Endothelial cell of umbilical vein (primary cell): ENCODE measurements around the gene SLC9A3. TPM values are rescaled to one million over a fixed set of nuclear protein-coding genes. Genes with fewer than 3 reads are reported as not detected.

Experiments used
- BruUV-seq: library from RNA; stranded (reverse); fragments of 400-500 nt; replicated peaks from 2 replicates; lab custom pipeline; 2021; lab: Mats Ljungman, UMichigan
- CTCF ChIA-PET: fragments of 300-600, 350-600 bp; sonication (Branson Sonifier 250); formaldehyde crosslinking; loops from one replicate; lab custom pipeline; 2021; ENCODE audit warnings: antibody characterized with exemption, inconsistent platforms; lab: Charles Lee
- POLR2A ChIA-PET: fragments of 300-600, 350-600 bp; sonication (Branson Sonifier 250); formaldehyde crosslinking; loops from one replicate; lab custom pipeline; 2021; ENCODE audit warnings: antibody characterized with exemption, inconsistent platforms; lab: Charles Lee
- DNase-seq: peaks from one replicate; pipeline ENCODE4 v3.0.0-alpha.2; 2011; ENCODE audit warnings: low read depth, low spot score
- FAIRE-seq: peaks from 2 replicates; lab custom pipeline; 2011; peaks lifted over from hg19 to GRCh38; lab: Jason Lieb, UNC
- H2AFZ ChIP-seq: 2 replicates; pipeline ENCODE4 v1.6.0; 2012; ENCODE audit warnings: low read depth, low read length, control low read depth, inconsistent platforms
- H3K27ac ChIP-seq: 2 replicates; pipeline ENCODE4 v1.5.1; 2011; ENCODE audit warnings: low read depth, mild to moderate bottlenecking, control low read depth, low read length, moderate library complexity; ENCODE audit not compliant: insufficient read depth
- H3K27me3 ChIP-seq, 2 experiments: 2 replicates each; pipeline versions ENCODE4 v1.6.0 to v1.6.1; 2011; ENCODE audit warnings: low read length in 2 of 2, mixed read lengths in 1 of 2; ENCODE audit not compliant: control insufficient read depth in 2 of 2, insufficient read depth in 2 of 2
- H3K36me3 ChIP-seq, 2 experiments: 2 replicates in 1 of 2; 3 replicates in 1 of 2; pipeline ENCODE4 v1.5.1; 2011; ENCODE audit warnings: low read length in 2 of 2, mild to moderate bottlenecking in 1 of 2, moderate library complexity in 1 of 2; ENCODE audit not compliant: control insufficient read depth in 2 of 2, insufficient read depth in 2 of 2; ENCODE audit errors: extremely low read depth in 1 of 2
- H3K4me1 ChIP-seq: 3 replicates; pipeline ENCODE4 v1.5.1; 2011; ENCODE audit warnings: mild to moderate bottlenecking, low read length; ENCODE audit not compliant: control insufficient read depth, insufficient read depth; ENCODE audit errors: extremely low read depth
- H3K4me2 ChIP-seq: 2 replicates; pipeline ENCODE4 v1.6.1; 2011; ENCODE audit warnings: low read length, control low read depth, mixed read lengths; ENCODE audit not compliant: insufficient read depth
- H3K4me3 ChIP-seq, 3 experiments: fragments of 200-600 bp in 1 of 3; sonication (generic), shearing (Covaris generic) in 1 of 3; replicated peaks in 1 of 3; 2 replicates each; pipeline ENCODE4 v1.5.1; 2011 to 2016; ENCODE audit warnings: control low read depth in 3 of 3, low read length in 3 of 3, mild to moderate bottlenecking in 2 of 3, inconsistent platforms in 1 of 3, low read depth in 1 of 3, moderate library complexity in 1 of 3; ENCODE audit not compliant: insufficient read depth in 1 of 3
- H3K79me2 ChIP-seq: 2 replicates; pipeline ENCODE4 v1.6.0; 2012; ENCODE audit warnings: low read length, inconsistent platforms; ENCODE audit not compliant: control insufficient read depth, insufficient read depth
- H3K9ac ChIP-seq: replicated peaks from 2 replicates; pipeline ENCODE3; 2011; ENCODE audit warnings: low read length, control low read depth; ENCODE audit not compliant: insufficient read depth; ENCODE audit errors: extremely low read depth
- H3K9me1 ChIP-seq: replicated peaks from 3 replicates; pipeline ENCODE4 v1.6.0; 2011; ENCODE audit warnings: mild to moderate bottlenecking, low read length; ENCODE audit not compliant: control insufficient read depth, insufficient read depth; ENCODE audit errors: extremely low read depth
- H3K9me3 ChIP-seq: replicated peaks from 2 replicates; pipeline ENCODE4 v1.5.1; 2012; ENCODE audit warnings: low read length, inconsistent platforms; ENCODE audit not compliant: control insufficient read depth, insufficient read depth
- H4K20me1 ChIP-seq: replicated peaks from 2 replicates; pipeline ENCODE3; 2011; ENCODE audit warnings: mild to moderate bottlenecking, low read length; ENCODE audit not compliant: control insufficient read depth, insufficient read depth; ENCODE audit errors: extremely low read depth
- CTCF ChIP-seq, 2 donors: IDR thresholded peaks; 1 replicate in 1 of 2; 2 replicates in 1 of 2; pipeline ENCODE4 v1.5.1; 2011; ENCODE audit warnings: low read length in 2 of 2, mild to moderate bottlenecking in 2 of 2, moderate library complexity in 2 of 2, control low read depth in 1 of 2, inconsistent platforms in 1 of 2, low read depth in 1 of 2; ENCODE audit not compliant: insufficient read depth in 1 of 2; ENCODE audit errors: extremely low read depth in 1 of 2
- EZH2 ChIP-seq: IDR thresholded peaks from 2 replicates; pipeline ENCODE4 v1.6.1; 2012; ENCODE audit warnings: borderline replicate concordance, low read depth, mild to moderate bottlenecking, moderate library complexity, low read length, inconsistent platforms; ENCODE audit not compliant: severe bottlenecking
- FOS ChIP-seq: IDR thresholded peaks from 2 replicates; pipeline ENCODE4 v1.6.1; 2011; ENCODE audit warnings: mild to moderate bottlenecking, low read length, moderate library complexity, borderline replicate concordance; ENCODE audit not compliant: insufficient read depth
- JUN ChIP-seq: IDR thresholded peaks from 2 replicates; pipeline ENCODE4 v1.6.1; 2011; ENCODE audit warnings: borderline replicate concordance, low read depth; ENCODE audit not compliant: insufficient read length, insufficient read depth
- MYC ChIP-seq: IDR thresholded peaks from one replicate; pipeline ENCODE4 v1.6.1; 2011; ENCODE audit warnings: mild to moderate bottlenecking, low read depth, low read length
- POLR2A ChIP-seq: IDR thresholded peaks from 2 replicates; pipeline ENCODE4 v1.6.1; 2012; ENCODE audit warnings: low read depth, mild to moderate bottlenecking, control low read depth, low read length
- POLR2AphosphoS5 ChIP-seq: IDR thresholded peaks from 2 replicates; pipeline ENCODE4 v1.6.1; 2012; ENCODE audit warnings: low read depth, mild to moderate bottlenecking, control low read depth, low read length, moderate library complexity; ENCODE audit not compliant: insufficient read depth
- dilution Hi-C: fragments of 300-500 bp; cut with MboI; formaldehyde crosslinking; loops from one replicate; pipeline ENCODE4 v1.15.0; 2019; ENCODE audit warnings: low sequenced_read_pairs; ENCODE audit not compliant: extremely low pct_ligation_motif_present
- intact Hi-C: fragments of 100-400 bp; cut with micrococcal nuclease; formaldehyde crosslinking; loops from one replicate; pipeline ENCODE4 v1.10.0; 2022
- polyA plus RNA-seq, 4 experiments: library from polyadenylated mRNA; depleted of rRNA in 3 of 4; stranded (reverse) in 3 of 4; unstranded in 1 of 4; fragments of >200 nt; gene quantifications; 2 replicates each; pipeline versions ENCODE4 v1.2.1 to v1.2.3, GENCODE V29; 2011 to 2012; ENCODE audit warnings: missing spikeins in 1 of 4
- total RNA-seq: library from RNA; stranded (reverse); gene quantifications from 2 replicates; pipeline ENCODE4 v1.2.3, GENCODE V29; 2021

SLC9A3 gene
- total and polyA plus RNA-seq, 2 donors (not counting 3 experiments of a cell fraction or from before 2014, with no cell fraction given), result 0.79 to 0.82 TPM

- no peak for TF ChIP-seq FOS
- no peak for TF ChIP-seq EZH2
- TF ChIP-seq POLR2A, result no peak
- no peak for TF ChIP-seq JUN
- no peak for TF ChIP-seq CTCF (IDR thresholded peaks at IDR 0.05; ENCODE audit: extremely low read depth in 1 of 2, insufficient read depth in 1 of 2, low read depth in 1 of 2, low read length in 2 of 2)
- TF ChIP-seq MYC, result no peak
- no peak for TF ChIP-seq POLR2AphosphoS5
- POLR2A ChIA-PET, result no interaction called here
- no TSS peak for BruUV-seq
- Histone ChIP-seq H3K36me3 (peaks cover 8 to 23% of the 10 kb centered on the region in 2 experiments), H3K4me1 (peaks cover 3% of the 10 kb centered on the region), H3K27me3 (no peaks in the 10 kb centered on the region), H4K20me1 (no peaks in the 10 kb centered on the region), H3K9me1 (no peaks in the 10 kb centered on the region), H3K4me2 (no peak overlapping the region), H3K4me3 (no peak overlapping the region), H3K27ac (no peak overlapping the region), H2AFZ (no peak overlapping the region), H3K9ac (no peak overlapping the region), H3K9me3 (no peaks in the 10 kb centered on the region), H3K79me2 (peaks cover 8% of the 10 kb centered on the region)
- CTCF ChIA-PET, result interaction anchor here (1.3 to 1.7 kb wide), 2 partner anchors 25 to 453 kb away, joined by 3 to 4 read pairs; no protein-coding TSS in a partner anchor
- no peak for FAIRE-seq
- dilution Hi-C loops, result no loop called here
- intact Hi-C loops, result no loop called here
- no peak for DNase-seq
These were observed 75.5 kb downstream of the SLC9A3 start for GRCh38 chr5:448766-449090.
